ENCODE data around the gene ZNF282.

- TF ChIP-seq CTCF (IDR thresholded peaks at IDR 0.05 in 4 of 5, conservative IDR thresholded peaks at IDR 0.05 in 1 of 5) (no peak), POLR2A (IDR thresholded peaks at IDR 0.05) (no peak)
Observed at GRCh38 chr7:149223176-149223575, 27.8 kb downstream of the ZNF282 start.

Measured in gastrocnemius medialis (tissue), 4 donors.